Hematopoietic multipotent progenitor cell treated with erythropoietin and hydrocortisone succinate and interleukin-3 and kit ligand, for 15 days (in vitro differentiated cells): ENCODE data around the gene RAPGEF5.

Source experiments
- DNase-seq: peaks from one replicate; pipeline ENCODE4 v3.0.0-alpha.2; 2015; ENCODE audit warnings: low spot score

RAPGEF5 gene

DNA sequence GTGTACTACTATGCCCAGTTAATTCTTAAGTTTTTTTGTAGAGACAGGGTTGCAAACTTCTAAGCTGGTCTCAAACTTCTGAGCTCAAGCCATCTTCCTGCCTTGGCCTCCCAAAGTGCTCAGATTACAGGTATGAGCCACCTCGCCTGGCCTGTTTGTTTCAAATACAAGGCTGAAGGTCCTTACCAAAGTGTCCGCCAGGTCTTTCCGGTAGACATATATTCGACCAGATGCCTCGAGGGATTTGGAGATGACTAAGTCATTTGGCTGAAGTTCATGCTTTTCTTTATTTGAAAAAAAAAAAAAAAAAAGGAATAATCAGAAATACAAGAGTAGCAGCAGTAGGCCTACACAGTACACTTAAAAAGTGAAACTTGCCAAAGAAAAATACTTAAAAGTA lies 206.7 kb downstream of the RAPGEF5 start:
- DNase-seq, result no peak

DNA sequence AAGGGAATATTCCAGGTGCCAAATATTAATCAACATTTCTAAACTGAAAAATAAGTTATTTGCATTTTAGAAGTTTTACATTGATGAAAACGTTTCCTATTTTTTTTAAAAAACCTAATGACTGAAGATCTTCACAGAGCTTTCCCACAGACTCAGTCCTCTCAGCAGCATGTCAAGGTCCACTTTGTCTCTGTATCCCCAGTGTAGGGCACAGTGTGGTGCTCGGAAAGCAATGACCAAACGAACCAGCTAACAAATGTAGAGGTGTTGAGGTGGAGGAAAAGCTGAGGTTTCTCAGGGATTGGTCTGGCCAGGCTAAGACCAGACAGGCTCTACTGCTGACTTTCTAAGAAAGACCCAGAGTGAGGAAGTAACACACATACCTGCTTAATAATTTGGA lies 209.1 kb downstream of the RAPGEF5 start:
- DNase-seq, result no peak

DNA sequence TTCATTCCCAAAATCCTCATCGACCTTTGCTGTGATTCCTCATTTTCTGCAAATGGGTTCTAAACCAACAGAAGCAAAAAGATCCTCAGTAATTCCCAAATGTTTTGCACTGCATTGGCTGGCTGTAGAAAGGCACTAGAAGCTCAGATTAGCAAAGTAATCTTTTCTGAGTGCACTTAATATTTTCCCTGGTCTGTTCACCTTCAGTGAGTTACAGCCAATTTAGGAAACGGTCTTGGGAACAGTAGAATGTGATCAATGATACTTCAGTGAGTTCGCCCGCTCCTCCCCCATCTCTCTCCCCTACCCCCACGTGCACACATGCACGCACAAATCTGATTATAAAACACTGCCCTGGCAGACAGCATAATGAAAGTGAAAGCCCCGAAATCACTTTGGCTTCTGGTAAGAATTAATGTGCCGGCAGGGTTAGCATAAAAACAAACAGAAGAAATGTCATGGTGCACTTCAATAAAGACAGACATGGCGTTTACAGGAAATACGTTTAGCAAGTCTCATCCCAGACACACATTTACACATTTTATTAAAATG lies 209.9 kb downstream of the RAPGEF5 start:
- no peak for DNase-seq

DNA sequence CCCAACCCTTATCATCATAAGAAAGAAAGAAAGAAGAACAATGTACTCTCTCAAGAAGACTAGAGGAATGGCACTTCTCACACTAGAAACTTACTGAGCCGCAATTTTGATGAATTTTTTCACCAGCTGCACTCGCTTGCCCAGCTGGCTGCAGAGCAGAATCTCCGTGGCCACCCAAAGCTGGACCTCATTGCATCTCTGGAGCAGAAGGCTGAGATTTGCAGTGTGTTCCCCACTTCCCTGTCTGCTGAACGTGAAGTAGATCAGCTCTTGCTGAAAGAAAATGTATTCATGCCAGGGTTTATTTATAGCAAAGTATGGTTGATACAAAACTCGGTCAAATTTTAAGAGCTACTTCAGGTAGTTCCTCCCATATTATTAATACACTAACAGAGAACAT lies 212.0 kb downstream of the RAPGEF5 start:
- DNase-seq, result no peak

DNA sequence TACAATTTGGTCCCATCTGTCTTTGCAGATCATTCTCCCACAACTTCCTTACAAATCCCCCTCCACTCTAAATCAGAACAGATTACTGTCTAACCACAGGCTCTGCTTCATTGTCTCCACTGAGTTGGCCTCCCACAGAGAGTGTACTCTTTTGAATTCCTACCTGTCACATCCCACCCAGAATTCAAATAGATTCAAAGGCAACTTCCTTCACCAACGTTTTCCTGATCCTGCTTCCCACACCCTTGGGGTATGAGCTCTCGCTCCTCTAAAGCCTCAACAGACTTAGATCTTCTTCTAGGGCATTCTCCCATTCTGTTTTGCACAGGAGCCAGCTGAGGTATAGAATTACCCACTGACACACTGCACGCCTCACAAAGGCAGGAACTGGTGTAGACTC lies 213.5 kb downstream of the RAPGEF5 start:
- DNase-seq, result no peak

DNA sequence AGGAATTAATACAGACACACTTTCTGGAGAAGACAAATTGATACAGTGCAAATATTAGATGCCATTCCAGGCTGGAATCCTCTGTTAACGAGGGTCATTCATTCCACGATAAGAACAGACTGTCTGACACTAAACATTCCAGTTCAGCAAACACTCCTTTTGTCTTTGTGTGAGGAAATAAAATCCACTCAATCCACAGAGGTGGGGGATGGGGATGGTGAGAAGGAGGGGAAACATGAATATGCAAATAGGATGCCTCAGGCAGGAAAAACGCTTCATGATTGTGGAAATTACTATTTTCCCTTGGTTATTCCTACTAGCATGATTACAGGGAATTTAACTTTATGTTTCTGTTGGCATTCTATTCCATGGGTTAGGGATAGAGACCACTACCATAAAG lies 214.4 kb downstream of the RAPGEF5 start:
- DNase-seq, result no peak

DNA sequence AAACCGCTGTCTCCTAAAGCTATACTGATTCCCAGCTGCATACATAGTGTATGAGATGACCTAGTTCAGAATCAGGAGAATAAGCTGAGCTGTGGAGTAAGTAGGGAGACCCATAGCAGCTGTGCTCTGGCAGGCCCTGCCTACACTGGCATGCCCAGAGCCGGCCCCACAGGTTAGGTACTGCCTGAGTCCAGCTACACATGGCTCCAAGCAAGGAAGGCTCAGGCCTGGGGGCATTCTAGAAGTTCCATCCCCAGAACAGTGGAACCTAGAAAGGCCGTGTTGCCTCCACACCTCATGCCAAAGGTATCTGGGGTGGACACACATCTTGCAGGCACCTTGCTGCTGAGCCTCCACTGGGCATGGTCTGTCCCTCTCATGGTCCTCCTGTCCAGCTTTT lies 215.6 kb downstream of the RAPGEF5 start:
- DNase-seq, result no peak

DNA sequence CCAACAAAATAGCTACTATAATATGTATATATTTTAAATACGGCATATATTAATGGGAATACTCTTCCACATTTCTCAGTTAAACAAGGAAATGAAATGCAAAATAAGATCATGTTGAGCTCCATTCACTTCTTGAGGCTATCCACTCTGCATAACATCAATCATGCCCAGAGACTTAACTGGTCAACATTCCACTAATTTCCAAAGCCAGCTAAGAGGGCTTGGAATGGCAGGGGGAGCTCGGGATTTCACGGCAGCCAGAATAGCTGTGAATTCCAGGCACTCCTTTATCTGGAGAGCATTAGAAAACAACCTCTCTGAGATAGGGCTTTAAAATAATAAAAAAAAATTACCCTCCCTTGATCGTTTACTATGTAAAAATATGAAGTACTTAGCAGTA lies 216.4 kb downstream of the RAPGEF5 start:
- no peak for DNase-seq

DNA sequence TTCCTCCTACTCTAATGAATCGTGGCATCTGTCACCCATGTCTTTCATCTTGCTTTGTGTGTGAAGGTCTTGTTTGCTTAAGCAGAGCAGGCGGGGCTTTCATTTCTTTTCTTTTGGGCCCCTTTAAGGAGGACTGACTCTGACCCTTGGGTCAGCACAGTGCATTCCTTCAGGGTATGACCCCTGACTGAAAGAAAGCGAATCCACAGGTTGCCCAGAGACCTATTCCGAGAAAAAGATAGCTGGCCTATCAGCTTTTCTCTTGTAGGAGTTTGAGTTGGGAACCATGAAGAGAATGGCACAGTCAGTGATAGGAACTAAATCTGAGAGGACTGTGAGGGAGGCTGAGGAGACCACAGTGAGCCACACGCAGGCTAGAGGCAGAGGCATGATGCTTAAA lies 218.1 kb downstream of the RAPGEF5 start:
- DNase-seq, result no peak

DNA sequence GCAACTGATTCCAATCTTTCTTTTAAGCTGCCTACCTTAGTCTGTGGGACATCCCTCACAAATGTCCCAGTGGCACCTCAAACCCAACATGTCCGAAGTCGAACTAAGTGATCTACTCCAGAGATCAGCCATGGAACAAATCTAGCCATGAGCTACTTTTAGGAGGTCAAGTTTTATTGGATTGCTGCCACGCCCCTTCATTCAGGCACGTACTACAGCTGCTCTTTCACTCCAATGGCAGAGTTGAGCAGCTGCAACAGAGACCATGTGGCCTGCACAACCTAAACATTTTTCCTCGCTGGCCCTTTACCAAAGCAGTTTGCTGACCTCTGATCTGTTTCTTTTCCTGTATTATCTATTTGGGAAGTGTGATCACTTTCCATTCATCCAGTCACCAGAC lies 218.8 kb downstream of the RAPGEF5 start:
- no peak for DNase-seq

DNA sequence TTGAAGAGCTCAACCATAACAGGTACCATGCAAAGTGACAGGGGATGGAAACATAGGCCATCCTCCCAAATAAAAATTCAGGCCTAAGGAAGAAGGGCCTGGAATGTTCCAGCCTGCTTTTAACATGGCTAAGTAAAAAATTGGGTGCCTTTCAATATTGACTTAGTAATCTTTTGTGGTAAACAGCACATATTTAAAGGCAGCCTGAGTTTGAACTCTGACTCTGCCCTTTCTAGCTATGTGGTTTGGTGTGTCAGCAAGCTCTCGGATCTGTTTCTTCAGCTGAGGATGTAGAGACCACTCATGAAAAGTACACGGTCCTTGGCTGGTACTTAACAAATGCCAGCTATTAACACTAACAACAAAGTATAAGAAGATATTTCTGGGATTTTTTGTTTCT lies 219.5 kb downstream of the RAPGEF5 start:
- no peak for DNase-seq

DNA sequence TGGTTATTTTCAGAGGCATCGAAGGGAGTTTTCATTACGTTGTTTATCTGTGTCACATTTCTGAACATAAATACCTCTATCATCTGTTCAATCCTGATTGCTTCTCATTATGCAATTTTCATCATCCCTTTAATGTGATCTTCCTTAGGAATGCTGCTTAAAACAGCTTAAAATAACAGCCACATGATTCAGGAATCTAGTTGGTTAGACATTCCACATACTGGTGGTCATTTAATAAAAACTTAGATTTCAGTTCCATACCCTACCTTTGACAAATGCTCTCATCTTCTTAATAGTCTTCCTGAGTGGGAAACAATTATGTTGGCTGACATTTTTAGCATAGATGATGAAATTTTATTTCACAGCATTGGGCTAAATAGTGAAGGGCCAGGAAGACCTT lies 219.9 kb downstream of the RAPGEF5 start:
- DNase-seq, result no peak

DNA sequence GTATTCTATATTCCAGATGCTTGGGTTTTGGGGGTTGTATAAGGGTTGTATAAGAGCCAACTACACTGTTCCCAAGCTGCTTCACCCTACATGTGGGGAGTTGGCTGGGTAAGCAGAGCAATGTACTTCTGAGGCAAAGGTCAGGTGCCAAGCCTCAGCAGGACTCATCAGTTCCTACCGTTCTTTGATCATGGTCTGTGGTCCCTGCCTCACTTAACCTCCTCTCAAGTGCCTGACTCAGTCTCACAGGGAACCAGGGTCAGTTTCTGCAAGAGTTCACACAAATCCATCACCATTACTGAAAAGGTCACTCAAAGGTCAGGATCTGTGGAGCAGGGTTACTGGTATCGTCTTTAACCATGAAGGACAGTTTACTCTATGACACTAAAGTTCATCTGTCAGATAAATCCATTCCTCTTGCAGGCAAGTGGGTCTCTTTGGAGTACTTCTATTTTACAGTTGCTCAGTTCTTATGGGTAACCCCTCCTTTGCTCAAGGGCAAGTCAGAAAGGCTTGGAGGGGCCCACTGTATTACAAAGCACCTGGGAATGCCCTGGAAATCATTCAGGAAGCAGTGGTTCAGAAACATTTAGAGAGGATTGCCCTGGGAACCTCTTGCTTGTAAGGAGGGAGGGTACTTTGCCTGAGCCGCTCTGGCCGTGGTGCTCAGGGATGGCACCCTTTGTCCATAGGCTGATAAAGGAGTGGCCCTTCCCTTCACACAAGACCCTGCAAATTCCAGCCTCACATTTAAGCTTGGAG lies 227.0 kb downstream of the RAPGEF5 start:
- DNase-seq, result no peak

DNA sequence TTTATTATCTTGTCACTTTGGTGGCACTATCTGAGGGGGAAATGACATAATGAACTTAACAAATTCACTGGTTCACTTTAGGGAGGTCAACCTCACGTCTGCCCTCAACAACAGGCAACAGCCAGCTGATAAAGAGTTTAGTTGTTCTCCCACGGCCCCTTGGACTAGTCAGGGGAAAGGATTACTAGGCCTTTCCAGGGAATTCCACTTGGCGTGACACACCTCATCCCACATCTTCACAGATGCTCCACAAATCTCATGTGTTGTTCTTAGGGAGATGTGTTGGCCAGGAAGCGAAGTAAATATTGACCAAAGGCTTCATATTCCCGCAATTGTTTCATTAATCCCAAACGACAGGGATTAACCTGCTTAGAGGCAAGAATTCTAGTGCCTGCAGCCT lies 227.8 kb downstream of the RAPGEF5 start:
- DNase-seq, result no peak

DNA sequence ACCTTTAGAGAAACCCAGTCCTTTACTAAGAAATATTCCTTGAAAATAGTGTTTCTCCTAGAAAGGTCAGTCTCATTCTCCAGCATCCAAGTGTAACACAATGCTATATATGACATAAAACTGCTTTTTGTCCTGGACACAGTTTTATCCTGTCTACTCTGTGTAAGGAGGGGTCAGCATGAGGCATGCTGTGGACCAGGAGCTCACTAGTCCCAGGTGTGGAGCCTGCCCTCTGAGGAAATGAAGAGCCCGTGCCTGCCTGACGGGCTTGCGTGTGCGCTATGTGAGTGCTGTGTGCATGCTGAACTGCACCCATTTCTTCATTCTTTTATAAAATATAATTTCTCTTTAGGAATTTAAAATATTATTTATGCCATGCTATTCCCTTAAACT lies 228.4 kb downstream of the RAPGEF5 start:
- DNase-seq, result no peak

DNA sequence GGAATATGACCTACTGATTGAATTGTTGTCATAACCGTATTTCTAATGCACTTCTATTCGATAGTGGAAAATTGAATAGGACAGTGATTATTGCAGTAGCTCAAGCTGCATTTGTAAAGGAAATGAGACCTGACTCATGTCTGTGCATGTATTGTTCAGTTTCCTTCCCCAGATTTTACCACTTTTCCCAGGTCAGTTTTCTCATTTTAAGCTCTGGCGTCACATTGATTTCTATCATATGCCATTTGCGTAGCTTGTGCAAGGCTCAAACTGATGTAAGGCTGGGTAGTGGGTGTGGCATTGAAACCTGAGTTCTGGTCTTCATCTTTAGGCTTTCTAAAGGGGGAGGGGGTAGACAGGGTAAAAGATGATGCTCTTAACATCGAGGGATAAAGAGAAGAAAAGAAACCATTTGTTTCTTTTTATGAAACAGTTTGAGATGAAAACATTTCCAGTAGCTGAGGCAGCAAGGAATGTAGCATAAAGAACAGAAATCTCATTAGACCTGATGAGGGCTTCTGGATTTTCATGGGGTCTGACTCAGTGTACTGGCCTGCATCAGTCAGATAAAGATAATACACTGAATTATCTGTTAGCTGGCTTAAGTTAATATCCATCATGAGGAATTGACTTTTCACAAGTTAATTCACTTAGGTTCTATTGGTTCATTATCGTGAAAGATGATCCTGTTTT lies 229.0 kb downstream of the RAPGEF5 start:
- no peak for DNase-seq

DNA sequence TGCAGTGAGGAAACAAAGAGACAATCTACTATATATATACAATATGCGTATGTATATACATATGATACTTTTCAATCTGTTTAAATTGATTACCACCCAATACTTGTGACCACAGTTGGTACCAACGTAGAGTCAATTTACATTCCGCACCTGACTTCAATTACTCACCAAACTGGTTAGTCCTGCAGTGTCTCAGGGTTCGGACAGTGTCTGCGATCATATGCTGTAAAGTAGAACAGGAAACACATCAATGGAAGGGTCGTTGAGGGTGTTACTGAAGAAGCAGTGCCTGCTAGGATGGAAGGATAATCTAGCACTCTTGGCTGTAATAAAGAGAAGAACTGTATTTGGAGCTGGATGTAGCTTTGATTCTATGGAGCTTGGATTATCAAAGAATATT lies 231.5 kb downstream of the RAPGEF5 start:
- no peak for DNase-seq

DNA sequence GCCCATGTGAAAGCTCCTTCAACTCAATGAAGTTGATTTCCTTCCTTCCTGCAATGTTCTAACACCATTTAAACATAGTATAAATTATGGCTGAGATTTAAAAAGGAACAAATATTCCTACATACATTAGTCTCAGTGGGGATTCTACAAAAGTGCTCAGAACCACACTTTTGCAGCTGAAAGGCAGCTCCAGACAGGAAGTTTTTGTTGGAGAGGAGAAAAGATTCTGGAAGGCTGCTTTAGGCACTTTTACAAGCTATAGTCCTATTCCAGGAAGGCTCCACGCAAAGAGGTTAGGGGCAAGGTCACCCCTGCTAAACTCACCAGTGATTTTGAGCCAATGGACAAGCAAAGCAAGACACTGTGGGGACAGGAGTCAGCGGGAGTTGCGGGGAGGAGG lies 232.0 kb downstream of the RAPGEF5 start:
- no peak for DNase-seq

DNA sequence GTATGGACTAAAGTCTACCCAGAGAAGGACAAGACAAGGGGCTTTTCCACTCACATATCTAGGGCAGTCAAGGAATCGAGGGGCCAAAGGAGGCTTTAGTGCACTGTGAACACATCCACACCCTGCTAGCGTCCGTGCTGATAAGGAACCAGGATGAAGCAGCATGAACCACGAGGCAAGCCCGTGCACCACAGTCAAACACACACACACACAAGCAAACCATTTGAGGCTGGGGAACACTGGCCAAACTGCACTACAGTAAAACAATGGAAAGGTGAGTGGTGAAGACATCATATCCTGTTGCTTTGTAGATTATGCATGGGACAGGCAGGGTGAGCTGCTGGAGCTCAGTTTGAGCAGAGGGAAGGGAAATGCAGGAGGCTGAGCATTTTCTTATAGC lies 233.8 kb downstream of the RAPGEF5 start:
- DNase-seq, result no peak

DNA sequence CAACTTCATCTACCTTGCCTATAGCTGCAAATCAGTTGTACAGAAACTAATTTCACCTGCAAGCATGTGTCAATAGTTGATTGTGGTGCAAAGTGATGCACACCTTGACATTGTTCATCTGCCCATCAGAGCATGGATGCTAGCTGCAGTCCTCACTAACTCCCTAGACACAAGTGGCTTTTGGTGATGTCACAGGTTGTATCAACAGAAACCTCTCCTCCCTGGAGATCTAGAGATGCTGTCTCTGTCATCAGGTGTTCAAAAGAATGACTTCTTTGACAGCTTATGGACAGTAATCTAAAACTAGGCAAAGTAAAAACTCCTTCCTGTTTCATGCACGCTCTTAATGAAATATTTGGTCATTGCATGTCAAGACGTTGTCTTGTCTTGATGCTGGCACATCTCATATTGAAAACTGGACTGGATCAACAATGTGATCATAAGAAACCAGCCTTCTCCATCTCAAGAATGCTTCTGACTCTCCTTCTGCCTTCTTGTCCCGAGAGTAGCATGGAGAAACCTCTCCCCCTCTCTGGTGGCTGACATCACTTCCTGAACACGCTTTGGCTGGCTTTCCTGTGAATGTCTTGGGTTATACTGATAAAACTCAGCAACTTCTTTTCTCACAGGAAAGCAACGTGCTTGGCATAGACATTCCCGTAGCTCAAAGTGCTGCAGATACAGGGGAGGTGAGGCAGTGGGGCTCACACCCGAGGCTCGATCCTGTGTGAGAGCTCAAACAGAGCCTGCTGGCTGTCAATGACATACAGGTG lies 235.1 kb downstream of the RAPGEF5 start:
- no peak for DNase-seq

DNA sequence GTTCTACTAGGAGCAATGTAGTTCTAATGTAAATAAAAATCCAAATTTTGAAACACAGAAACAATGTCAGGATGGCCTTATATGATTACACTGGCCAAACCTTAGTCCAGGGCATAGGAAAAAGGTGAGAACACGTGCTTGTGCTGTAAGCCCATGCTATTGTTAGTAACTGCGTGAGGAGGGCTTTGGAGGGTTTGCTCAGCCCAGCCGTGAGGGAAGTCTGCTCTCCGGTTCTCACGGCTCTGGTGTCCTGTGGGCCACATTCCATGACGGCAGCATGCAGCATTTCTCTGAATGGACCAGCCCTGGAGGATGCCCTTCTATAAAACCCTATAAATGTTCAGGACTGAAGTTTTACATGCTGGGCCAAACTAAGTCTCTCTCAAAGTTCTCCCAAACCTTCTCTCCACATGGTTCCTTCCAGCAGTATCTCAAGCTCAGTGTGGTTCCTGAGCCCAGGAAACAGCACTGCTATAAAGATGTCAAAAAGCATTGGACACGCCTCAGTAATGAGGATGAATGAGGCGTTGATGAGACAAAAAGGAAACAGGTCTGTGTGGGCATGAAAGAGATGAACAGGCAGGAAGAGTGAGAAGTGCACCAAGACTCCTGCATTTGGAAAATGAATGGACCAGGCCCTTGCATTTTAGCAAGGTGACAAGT lies 236.4 kb downstream of the RAPGEF5 start:
- DNase-seq, result no peak

DNA sequence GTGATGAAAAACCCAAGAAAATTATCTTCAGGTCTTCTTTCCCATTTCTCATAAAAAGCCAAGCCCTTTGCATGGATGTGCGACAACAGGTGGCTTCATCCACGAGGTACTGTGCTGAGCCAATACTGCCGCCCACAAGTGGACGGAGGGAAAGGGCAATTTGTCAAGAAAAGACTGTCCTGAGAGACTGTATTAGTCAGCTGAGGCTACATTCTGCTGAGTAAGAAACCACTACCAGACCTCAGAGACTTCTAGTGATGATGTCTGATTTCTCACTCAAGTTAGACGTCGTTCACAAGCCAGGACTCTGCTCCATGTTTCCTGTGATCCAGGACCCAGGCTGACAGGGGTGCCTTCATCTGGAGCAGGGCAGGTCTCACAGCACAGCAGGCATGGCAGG lies 239.7 kb downstream of the RAPGEF5 start:
- DNase-seq, result no peak
